A549 treated with Mapracorat at 1 μM for 4 hours (cell line): ENCODE results near the gene PCDHGA7. TPM values are rescaled to one million over a fixed set of nuclear protein-coding genes. Genes with fewer than 3 reads are reported as not detected.

Source experiments
- total RNA-seq: library from RNA; stranded (reverse); fragments of 200-300 nt; extraction: Qiagen RNA extraction; gene quantifications from 5 replicates; pipeline ENCODE4 v1.2.3, GENCODE V29; 2022

Gene PCDHGA7
- total RNA-seq, result 0.69 to 1.1 TPM (median 0.90 TPM) in 5 replicates

DNA sequence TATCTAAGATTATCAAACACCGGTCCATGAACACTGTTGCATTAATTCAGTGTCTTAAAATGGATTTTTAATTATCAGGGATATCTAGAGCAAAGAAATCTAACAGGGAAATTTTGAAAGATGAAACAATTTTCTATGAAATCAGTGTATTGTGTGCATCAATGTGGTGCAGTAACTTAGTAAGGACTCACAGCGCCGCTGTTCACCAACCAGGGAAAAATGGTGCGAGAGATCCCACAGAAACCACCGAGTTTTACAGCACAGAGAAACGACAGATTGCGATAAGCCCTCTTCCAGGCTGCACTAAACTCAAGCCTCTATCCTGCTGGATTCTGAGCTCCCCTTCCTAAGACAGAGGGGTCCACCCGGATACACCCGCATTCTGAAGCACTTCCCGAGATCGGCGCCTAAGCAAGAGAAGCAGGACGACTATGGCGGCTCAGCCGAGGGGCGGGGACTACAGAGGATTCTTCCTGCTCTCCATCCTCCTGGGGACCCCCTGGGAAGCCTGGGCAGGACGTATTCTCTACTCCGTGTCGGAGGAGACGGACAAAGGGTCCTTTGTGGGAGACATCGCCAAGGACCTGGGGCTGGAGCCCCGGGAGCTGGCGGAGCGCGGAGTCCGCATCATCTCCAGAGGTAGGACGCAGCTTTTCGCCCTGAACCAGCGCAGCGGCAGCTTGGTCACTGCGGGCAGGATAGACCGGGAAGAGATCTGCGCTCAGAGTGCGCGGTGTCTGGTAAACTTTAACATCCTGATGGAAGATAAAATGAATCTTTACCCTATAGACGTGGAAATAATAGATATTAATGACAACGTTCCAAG, at the start of gene PCDHGA7:
TSS of gene PCDHGA7 (plus strand) at position 274 of the 826 bp plus-strand sequence. CDS start at position 432, 158 bp downstream.

DNA sequence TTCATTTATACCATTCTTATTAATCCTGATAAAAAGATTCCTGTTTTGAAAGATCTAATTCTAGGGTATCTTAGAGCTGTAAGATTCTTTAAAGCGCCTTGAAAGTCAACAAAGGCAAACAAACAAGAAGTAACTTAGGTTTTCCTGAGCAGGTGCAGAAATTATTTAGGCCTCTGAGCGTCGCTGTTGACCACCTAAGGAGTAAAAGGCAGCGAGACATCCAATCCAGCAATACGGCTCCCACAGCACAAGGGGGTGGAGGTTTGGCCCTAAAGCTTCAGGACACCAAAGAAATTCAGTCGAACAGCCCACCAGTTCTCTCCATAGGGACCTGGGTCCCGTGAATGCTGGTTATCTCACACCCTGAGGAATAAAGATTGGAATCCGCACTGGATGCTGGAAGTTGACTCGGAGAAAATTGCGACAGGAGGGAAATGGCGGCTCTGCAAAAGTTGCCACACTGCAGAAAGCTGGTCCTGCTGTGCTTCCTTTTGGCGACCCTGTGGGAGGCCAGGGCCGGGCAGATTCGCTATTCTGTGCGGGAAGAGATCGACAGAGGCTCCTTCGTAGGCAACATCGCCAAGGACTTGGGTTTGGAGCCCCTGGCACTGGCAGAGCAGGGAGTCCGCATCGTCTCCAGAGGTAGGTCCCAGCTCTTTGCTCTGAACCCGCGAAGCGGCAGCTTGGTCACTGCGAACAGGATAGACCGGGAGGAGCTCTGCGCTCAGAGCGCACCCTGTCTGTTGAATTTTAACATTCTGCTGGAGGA, 43.8 kb upstream of the PCDHGA7 start, which contains the start of gene PCDHGA2:
TSS of gene PCDHGA2 (plus strand) at position 223 of the 769 bp plus-strand sequence.

DNA sequence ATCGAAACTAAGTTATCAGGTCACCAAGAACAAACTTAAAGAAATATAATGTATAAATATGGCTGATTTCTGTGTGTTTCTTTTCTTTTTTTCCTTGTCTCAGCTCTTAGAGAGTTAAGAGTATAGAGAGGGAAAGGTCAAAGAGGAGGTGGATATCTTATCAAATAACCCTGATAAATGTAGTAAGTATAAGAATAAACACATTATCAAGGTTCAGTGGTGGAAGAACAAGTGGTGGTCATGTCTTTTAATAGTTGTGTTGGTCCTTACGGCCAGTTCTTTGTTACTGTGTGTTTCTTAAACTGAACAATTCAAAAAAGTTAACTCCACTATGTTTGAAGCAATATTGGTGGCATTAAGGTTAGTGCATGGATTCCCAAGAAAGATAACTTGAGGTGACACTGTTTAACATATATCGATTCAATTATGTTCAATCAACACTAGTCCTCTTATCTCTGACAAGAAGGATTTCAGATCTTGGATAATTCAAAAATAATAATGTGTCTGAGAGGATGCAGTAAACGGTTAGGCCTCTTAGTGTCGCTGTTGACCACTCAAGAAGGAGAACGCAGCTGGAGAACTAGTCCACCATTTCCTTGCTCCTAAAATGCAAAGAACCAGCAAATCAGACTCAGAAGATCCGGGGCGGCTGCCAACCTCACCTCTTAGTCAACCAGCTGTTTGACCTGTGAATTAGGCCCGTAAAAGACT, 39.1 kb upstream of the PCDHGA7 start, which contains the start of gene PCDHGA3:
TSS of gene PCDHGA3 (plus strand) at position 588 of the 711 bp plus-strand sequence. CDS start 205 bp downstream, outside the sequence.

DNA sequence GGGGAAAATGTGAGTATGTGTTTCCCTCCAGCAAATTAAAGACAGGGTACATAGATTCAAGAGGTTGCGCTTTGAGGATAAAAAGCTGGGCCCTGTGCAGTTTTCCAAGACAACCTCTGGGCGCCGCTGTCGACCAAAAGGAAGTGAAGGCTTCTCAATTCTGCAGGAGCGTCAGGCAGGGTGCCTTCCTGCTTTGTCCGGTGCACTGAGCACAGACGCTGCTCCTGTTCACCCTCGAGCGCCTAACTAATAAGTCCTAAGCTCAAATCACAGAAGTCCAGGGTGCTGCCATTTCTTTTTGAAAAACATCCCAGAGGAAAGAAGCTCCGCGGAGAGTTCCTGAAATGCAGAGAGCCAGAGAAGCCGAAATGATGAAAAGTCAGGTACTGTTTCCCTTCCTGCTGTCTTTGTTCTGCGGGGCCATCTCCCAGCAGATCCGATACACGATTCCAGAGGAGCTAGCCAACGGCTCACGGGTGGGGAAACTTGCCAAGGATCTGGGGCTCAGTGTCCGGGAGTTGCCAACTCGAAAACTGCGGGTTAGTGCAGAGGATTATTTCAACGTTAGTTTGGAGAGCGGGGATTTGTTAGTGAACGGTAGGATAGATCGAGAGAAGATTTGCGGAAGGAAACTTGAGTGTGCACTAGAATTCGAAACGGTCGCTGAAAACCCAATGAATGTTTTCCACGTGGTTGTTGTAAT, 32.5 kb upstream of the PCDHGA7 start, which contains the start of gene PCDHGB1:
TSS of gene PCDHGB1 (plus strand) at position 183 of the 703 bp plus-strand sequence. CDS start at position 345, 162 bp downstream.

DNA sequence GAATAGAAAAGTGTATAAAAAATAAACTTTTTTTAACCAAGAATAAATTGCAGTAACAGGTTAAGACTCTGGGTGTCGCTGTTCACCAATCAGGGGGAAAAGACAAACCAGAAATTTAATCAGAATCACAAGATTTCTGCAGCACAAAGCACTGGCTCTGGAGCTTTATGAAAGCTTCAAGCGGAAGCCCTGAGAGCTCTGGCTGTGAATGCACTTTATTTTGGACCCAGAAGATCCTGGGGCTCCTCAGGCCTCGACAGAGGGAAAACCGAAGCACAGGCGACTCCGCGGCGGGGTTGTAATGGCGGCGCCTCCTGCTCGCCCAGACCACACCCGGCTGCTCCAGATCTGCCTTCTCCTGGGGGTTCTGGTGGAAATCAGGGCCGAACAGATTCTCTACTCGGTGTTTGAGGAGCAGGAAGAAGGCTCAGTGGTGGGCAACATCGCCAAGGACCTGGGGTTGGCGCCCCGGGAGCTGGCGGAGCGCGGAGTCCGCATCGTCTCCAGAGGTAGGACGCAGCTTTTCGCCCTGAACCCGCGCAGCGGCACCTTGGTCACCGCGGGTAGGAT, 27.6 kb upstream of the PCDHGA7 start, which contains the start of gene PCDHGA4:
TSS of gene PCDHGA4 (plus strand) at position 122 of the 570 bp plus-strand sequence. CDS start at position 209, 87 bp downstream.

DNA sequence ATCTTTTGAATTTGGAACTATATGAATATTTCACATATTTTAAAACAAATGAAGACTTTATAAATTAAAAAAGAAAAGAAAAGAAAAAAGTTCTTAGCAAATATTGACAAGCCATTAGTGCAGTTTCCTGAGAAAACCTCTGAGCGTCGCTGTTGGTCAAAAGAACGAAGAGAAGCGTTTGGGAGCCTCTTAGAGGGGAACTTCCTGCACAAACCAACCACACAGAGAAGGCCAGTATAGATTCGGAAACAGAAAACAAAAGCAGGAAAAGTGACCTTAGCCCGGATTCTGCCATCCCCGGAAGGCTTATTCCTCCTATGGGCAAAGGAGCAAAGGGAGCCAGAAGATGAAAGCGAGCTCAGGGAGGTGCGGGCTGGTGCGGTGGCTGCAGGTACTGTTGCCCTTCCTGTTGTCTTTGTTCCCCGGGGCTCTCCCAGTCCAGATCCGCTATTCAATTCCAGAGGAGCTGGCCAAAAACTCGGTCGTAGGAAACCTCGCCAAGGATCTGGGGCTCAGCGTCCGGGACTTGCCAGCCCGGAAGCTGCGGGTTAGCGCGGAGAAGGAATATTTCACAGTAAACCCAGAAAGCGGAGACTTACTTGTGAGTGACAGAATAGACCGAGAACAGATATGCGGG, 22.6 kb upstream of the PCDHGA7 start, which contains the start of gene PCDHGB2:
TSS of gene PCDHGB2 (plus strand) at position 205 of the 637 bp plus-strand sequence. CDS start at position 347, 142 bp downstream.

DNA sequence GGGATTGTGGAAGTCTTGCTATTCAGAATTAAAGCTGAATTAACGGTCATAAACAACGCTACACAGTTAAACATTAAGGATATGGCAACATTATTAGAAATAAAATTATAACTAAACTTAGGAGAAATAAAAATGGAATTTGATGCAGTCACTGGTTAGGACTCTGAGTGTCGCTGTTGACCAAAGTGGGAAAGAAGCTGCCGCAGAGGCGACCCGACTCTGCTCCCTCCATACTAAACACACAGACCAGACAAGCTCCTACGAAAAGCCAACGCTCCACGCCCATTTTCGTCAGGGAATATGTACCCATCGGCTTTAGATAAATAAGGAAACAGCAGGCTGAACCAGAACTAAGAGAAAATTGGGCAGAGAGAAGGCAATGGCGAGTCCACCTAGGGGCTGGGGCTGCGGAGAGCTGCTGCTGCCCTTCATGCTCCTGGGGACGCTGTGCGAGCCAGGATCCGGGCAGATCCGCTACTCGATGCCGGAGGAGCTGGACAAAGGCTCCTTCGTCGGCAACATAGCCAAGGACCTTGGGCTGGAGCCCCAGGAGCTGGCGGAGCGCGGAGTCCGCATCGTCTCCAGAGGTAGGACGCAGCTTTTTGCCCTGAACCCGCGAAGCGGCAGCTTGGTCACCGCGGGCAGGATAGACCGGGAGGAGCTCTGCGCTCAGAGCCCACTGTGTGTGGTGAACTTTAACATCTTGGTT, 18.4 kb upstream of the PCDHGA7 start, which contains the start of gene PCDHGA5:
TSS of gene PCDHGA5 (plus strand) at position 211 of the 709 bp plus-strand sequence. CDS start at position 380, 169 bp downstream.

DNA sequence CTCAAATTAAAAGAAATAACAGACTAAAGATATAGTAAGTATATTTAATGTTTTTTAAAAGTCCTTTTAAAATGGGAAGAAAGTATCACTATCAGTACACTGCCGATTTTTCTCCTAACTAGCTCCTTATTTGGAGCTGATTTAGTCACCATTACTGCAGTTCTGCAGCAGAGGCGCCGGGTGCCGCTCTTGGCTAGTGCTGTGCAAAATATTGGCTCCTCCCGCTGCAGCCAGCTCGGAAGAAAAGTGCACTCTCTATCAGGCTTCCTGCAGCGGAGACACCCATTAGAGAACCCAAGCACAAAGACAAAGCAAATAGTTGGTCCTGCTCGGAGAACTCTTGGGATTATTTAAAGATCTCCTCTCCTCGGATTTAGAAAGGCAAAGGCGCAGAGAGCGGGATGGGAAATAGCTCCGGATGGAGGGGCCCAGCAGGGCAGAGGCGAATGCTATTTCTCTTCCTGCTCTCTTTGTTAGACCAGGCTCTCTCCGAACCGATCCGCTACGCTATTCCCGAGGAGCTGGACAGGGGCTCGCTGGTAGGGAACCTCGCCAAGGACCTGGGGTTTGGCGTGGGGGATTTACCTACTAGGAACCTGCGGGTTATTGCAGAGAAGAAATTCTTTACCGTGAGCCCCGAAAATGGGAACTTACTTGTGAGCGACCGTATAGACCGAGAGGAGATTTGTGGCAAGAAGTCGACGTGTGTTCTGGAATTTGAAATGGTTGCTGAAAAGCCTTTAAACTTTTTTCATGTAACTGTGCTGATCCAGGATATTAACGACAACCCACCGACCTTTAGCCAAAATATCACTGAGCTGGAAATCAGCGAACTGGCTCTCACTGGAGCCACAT, 12.3 kb upstream of the PCDHGA7 start, which contains the start of gene PCDHGB3:
TSS of gene PCDHGB3 (plus strand) at position 249 of the 855 bp plus-strand sequence. CDS start at position 402, 153 bp downstream.

DNA sequence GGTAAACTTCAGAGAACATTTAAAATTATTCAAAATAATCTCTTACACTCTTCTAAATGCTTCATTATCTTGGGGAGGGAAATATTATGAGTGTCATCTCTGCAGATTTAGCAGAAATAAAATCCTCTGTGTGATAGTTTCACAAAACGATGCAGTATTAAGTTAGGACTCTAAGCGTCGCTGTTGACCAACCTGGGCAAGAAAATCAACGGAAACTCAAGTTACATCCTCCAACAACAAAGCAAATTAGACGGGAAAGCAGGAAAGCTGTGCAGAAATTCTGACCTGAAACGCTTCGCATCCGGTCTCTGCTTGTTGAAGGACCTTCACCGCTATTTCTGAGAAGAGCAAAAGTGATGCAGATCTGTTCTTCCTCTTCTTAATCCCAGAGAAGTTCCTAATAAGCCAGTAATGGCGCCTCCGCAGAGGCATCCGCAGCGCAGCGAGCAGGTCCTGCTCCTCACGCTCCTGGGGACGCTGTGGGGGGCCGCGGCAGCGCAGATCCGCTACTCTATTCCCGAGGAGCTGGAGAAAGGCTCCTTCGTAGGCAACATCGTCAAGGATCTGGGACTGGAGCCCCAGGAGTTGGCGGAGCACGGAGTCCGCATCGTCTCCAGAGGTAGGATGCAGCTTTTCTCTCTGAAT, 8.7 kb upstream of the PCDHGA7 start, which contains the start of gene PCDHGA6:
TSS of gene PCDHGA6 (plus strand) at position 219 of the 645 bp plus-strand sequence. CDS start at position 412, 193 bp downstream.

DNA sequence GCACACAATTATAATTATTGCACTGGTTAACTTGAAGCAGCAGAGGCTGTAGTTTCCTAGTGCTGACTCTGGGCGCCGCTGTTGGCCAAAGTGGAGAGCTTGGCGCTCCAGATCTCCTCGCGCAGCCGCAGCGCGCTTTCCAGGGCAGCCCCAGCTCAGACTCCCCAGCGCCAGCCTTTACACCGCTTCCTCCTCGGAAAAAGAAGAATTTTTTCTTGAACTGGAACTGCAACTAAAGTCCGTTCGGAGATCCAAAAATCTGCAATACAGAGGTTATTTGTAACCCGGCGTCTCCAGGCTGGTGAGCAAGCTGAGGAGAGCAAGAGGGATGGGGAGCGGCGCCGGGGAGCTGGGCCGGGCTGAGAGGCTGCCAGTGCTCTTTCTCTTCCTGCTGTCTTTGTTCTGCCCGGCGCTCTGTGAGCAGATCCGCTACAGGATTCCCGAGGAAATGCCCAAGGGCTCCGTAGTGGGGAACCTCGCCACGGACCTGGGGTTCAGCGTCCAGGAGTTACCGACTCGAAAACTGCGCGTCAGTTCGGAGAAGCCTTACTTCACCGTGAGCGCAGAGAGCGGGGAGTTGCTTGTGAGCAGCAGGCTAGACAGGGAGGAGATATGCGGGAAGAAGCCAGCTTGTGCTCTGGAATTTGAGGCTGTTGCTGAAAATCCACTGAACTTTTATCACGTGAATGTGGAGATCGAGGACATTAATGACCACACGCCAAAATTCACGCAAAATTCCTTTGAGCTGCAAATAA, 5.2 kb downstream of the PCDHGA7 start, which contains the start of gene PCDHGB4:
TSS of gene PCDHGB4 (plus strand) at position 142 of the 755 bp plus-strand sequence. CDS start at position 329, 187 bp downstream.

DNA sequence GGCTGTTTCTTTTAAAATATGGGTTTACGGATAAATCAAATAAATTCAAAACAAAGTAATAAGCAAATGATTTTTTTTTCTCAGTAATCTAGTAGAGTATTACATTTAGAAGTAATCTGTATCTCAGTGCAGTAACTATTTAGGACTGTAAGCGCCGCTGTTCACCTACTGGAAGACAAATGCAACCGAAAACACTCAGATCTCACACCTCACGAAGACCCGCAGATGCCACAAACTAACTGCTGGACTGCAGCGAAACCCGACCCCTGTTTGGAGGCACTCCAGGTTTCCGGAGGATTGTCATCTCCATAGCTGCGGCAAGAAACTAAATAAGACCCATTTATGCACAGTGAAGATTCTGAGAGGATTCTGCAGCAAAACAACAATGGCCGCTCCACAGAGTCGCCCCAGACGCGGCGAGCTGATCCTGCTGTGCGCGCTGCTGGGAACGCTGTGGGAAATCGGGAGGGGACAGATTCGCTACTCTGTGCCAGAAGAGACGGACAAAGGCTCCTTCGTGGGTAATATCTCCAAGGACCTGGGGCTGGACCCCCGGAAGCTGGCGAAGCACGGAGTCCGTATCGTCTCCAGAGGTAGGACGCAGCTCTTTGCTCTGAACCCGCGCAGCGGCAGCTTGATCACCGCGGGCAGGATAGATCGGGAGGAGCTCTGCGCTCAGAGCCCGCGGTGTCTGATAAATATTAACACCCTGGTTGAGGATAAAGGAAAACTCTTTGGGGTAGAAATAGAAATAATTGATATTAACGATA, 10.1 kb downstream of the PCDHGA7 start, which contains the start of gene PCDHGA8:
TSS of gene PCDHGA8 (plus strand) at position 205 of the 770 bp plus-strand sequence. CDS start at position 386, 181 bp downstream.

DNA sequence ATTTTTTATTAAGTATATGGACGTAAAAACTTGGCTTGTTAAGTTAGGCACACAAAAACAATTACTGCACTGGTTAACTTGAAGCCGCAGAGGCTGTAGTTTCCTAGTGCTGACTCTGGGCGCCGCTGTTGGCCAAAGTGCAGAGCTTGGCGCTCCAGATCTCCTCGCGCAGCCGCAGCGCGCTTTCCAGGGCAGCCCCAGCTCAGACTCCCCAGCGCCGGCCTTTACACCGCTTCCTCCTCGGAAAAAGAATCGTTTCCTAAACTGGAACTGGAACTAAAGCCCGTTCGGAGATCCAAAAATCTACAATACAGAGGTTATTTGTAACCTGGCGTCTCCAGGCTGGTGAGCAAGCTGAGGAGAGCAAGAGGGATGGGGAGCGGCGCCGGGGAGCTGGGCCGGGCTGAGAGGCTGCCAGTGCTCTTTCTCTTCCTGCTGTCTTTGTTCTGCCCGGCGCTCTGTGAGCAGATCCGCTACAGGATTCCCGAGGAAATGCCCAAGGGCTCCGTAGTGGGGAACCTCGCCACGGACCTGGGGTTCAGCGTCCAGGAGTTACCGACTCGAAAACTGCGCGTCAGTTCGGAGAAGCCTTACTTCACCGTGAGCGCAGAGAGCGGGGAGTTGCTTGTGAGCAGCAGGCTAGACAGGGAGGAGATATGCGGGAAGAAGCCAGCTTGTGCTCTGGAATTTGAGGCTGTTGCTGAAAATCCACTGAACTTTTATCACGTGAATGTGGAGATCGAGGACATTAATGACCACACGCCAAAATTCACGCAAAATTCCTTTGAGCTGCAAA, 15.4 kb downstream of the PCDHGA7 start, which contains the start of gene PCDHGB5:
TSS of gene PCDHGB5 (plus strand) at position 192 of the 796 bp plus-strand sequence. CDS start at position 373, 181 bp downstream.

DNA sequence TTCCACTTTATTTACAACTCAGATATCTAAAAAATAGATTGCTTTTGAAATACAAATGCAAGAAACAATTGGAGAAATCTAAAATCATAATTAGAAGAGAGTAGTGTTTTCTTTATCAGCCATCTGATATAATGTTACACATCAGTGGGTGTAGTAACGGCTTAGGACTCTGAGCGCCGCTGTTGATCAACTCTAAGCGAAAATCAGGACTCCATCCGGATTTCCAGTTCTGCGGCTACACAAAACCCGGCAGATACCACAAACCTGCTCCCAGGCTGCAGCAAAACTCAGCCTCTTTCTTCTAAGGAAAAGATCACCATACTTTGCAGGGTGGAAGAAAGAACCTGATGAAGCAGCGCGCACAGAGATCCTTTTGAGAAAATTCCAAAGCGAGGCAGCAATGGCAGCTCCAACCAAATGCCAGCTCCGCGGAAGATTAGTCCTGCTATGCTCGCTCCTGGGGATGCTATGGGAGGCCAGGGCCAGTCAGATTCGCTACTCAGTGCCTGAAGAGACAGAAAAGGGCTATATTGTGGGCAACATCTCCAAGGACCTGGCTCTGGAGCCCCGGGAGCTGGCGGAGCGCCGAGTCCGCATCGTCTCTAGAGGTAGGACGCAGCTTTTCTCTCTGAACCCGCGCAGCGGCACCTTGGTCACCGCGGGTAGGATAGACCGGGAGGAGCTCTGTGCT, 20.2 kb downstream of the PCDHGA7 start, which contains the start of gene PCDHGA9:
TSS of gene PCDHGA9 (plus strand) at position 226 of the 691 bp plus-strand sequence. CDS start at position 401, 175 bp downstream.

DNA sequence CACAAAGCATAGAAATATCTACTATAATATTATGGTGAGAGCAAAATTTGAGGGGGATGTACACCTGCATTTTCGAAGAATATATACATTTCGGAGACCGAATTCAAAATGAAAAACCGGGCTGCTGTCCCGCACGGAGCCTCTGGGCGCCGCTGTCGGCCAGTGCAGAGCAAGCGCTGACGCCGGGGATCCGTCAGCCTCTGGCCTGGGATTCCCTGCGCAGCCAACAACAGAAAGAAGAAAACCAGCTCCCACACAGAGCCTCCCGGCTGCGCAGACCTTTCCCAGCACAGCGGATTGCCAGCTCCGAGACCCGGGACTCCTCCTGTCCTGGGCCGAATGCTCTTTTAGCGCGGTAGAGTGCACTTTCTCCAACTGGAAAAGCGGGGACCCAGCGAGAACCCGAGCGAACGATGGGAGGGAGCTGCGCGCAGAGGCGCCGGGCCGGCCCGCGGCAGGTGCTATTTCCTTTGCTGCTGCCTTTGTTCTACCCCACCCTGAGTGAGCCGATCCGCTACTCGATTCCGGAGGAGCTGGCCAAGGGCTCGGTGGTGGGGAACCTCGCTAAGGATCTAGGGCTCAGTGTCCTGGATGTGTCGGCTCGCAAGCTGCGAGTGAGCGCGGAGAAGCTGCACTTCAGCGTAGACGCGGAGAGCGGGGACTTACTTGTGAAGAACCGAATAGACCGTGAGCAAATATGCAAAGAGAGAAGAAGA, 25.4 kb downstream of the PCDHGA7 start, which contains the start of gene PCDHGB6:
TSS of gene PCDHGB6 (plus strand) at position 232 of the 716 bp plus-strand sequence. CDS start at position 414, 182 bp downstream.

